GM20000 (cell line): ENCODE data around the gene KAZN.

Source experiments
- DNase-seq: peaks from one replicate; pipeline ENCODE4 v3.0.0; 2012; ENCODE audit warnings: low spot score
- CTCF ChIP-seq: IDR thresholded peaks from 2 replicates; pipeline ENCODE4 v1.5.1; 2012; ENCODE audit warnings: mild to moderate bottlenecking, control low read depth; ENCODE audit errors: extremely low read depth, missing control alignments

Gene KAZN

GRCh38 chr1:14878124-14878523 lies 279.6 kb downstream of the KAZN start:
- TF ChIP-seq CTCF, result no peak
- DNase-seq, result no peak

- no peak for TF ChIP-seq CTCF
- DNase-seq, result no peak
These were observed 280.5 kb downstream of the KAZN start for GRCh38 chr1:14878951-14879350.

- TF ChIP-seq CTCF, result no peak
- no peak for DNase-seq
These were observed 282.2 kb downstream of the KAZN start for GRCh38 chr1:14880456-14881316.

- no peak for TF ChIP-seq CTCF
- DNase-seq, result peak; percentile 41
These were observed 283.5 kb downstream of the KAZN start for GRCh38 chr1:14881775-14882672.

GRCh38 chr1:14884614-14885175 lies 286.2 kb downstream of the KAZN start:
- TF ChIP-seq CTCF, result no peak
- no peak for DNase-seq

GRCh38 chr1:14887044-14887566 lies 288.6 kb downstream of the KAZN start:
- no peak for DNase-seq
- no peak for TF ChIP-seq CTCF
